Liver (tissue), 3 donors: ENCODE measurements around the gene PJA1.

Source experiments
- NR2F2 ChIP-seq: IDR thresholded peaks from 2 replicates; pipeline ENCODE4 v1.6.1; 2016; ENCODE audit warnings: antibody characterized with exemption
- YY1 ChIP-seq: IDR thresholded peaks from 2 replicates; pipeline ENCODE4 v1.6.1; 2016; ENCODE audit warnings: antibody characterized with exemption, mild to moderate bottlenecking
- TF ChIP-seq, protein P1 (sequence below): fragments of 150-350 bp; IDR thresholded peaks from 2 replicates; pipeline ENCODE4 v1.5.1; 2017; ENCODE audit warnings: improper control_type of control experiment, low read depth, low read length; ENCODE audit not compliant: missing input control
- TF ChIP-seq, protein P2 (sequence below): IDR thresholded peaks from 2 replicates; pipeline ENCODE4 v1.6.1; 2016; ENCODE audit warnings: antibody characterized with exemption
- TF ChIP-seq, protein P3 (sequence below): IDR thresholded peaks from 2 replicates; pipeline ENCODE4 v1.6.1; 2016; ENCODE audit warnings: antibody characterized with exemption, mild to moderate bottlenecking
- donor health status: healthy.
- donor health status: healthy.

DNA sequence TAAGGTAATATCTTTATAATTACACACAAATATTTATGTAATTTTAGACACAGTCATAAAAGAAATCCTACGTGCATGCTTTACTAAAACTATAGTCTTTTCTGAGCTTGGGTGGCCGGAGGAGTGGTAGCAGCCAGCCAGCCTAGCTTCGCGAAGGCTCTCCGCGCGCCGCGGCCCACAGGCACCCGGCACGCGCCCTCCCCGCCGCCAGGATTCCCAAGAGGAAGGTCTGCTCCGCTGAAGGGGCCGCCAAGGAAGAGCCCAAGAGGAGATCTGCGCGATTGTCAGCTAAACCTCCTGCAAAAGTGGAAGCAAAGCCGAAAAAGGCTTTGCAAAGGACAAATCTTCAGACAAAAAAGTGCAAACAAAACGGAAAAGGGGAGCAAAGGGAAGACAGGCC, 8.7 kb upstream of the PJA1 start:
- TF ChIP-seq, protein P1, sequence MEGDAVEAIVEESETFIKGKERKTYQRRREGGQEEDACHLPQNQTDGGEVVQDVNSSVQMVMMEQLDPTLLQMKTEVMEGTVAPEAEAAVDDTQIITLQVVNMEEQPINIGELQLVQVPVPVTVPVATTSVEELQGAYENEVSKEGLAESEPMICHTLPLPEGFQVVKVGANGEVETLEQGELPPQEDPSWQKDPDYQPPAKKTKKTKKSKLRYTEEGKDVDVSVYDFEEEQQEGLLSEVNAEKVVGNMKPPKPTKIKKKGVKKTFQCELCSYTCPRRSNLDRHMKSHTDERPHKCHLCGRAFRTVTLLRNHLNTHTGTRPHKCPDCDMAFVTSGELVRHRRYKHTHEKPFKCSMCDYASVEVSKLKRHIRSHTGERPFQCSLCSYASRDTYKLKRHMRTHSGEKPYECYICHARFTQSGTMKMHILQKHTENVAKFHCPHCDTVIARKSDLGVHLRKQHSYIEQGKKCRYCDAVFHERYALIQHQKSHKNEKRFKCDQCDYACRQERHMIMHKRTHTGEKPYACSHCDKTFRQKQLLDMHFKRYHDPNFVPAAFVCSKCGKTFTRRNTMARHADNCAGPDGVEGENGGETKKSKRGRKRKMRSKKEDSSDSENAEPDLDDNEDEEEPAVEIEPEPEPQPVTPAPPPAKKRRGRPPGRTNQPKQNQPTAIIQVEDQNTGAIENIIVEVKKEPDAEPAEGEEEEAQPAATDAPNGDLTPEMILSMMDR: no peak
- TF ChIP-seq, protein P2, sequence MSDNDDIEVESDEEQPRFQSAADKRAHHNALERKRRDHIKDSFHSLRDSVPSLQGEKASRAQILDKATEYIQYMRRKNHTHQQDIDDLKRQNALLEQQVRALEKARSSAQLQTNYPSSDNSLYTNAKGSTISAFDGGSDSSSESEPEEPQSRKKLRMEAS: no peak
- TF ChIP-seq NR2F2 (no peak), YY1 (no peak)
- TF ChIP-seq, protein P3, sequence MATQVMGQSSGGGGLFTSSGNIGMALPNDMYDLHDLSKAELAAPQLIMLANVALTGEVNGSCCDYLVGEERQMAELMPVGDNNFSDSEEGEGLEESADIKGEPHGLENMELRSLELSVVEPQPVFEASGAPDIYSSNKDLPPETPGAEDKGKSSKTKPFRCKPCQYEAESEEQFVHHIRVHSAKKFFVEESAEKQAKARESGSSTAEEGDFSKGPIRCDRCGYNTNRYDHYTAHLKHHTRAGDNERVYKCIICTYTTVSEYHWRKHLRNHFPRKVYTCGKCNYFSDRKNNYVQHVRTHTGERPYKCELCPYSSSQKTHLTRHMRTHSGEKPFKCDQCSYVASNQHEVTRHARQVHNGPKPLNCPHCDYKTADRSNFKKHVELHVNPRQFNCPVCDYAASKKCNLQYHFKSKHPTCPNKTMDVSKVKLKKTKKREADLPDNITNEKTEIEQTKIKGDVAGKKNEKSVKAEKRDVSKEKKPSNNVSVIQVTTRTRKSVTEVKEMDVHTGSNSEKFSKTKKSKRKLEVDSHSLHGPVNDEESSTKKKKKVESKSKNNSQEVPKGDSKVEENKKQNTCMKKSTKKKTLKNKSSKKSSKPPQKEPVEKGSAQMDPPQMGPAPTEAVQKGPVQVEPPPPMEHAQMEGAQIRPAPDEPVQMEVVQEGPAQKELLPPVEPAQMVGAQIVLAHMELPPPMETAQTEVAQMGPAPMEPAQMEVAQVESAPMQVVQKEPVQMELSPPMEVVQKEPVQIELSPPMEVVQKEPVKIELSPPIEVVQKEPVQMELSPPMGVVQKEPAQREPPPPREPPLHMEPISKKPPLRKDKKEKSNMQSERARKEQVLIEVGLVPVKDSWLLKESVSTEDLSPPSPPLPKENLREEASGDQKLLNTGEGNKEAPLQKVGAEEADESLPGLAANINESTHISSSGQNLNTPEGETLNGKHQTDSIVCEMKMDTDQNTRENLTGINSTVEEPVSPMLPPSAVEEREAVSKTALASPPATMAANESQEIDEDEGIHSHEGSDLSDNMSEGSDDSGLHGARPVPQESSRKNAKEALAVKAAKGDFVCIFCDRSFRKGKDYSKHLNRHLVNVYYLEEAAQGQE: no peak
